Nephron (organoid): ENCODE data around the gene ALK.

Experiments used
- H3K27ac Mint-ChIP-seq, 3 experiments: 2 replicates each; pipeline ENCODE4 v1.8.0; 2020; ENCODE audit warnings: mixed read lengths in 3 of 3, mild to moderate bottlenecking in 2 of 3, moderate library complexity in 1 of 3
- H3K27me3 Mint-ChIP-seq: 2 replicates; pipeline ENCODE4 v1.8.0; 2021; ENCODE audit warnings: low read depth, mild to moderate bottlenecking, moderate library complexity, mixed read lengths
- H3K36me3 Mint-ChIP-seq: 2 replicates; pipeline ENCODE4 v1.8.0; 2020; ENCODE audit warnings: low read depth, mixed read lengths
- H3K4me1 Mint-ChIP-seq: 2 replicates; pipeline ENCODE4 v1.8.0; 2020; ENCODE audit warnings: mixed read lengths
- H3K4me3 Mint-ChIP-seq, 3 experiments: 2 replicates each; pipeline ENCODE4 v1.8.0; 2020; ENCODE audit warnings: mild to moderate bottlenecking in 3 of 3, mixed read lengths in 3 of 3, moderate library complexity in 2 of 3
- H3K9me3 Mint-ChIP-seq: 2 replicates; pipeline ENCODE4 v1.8.0; 2020; ENCODE audit warnings: mixed read lengths
- TF ChIP-seq, protein P1 (sequence below), 3 experiments: fragments of 200-600 bp; sonication (generic); IDR thresholded peaks; one replicate each; pipeline ENCODE4 v1.5.0; 2021; ENCODE audit warnings: antibody characterized with exemption in 3 of 3; ENCODE audit not compliant: unreplicated experiment in 3 of 3

ALK gene

DNA sequence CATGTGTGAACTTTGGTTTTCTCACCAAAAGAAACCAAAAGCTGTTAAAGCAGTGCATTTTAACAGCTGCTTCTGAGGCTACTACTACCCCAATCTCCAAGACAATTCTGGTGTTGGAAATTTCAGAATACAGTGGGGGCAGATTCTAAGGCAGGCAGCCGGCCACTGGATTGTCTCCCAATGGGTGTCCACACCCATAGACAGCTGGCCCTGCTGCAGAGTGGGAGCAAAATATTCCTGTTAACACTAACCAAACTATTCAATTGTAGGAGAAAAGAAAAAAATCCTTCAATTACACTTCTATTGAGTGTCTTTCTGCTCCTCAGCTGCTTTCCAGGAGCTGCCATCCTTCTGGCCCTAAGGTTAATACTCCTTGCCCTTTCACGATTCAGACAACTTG is 223.7 kb downstream of the ALK start:
- Mint-ChIP-seq H3K9me3 (peaks cover 11% of the 10 kb centered on the region), H3K4me3 (no peak overlapping the region), H3K36me3 (no peaks in the 10 kb centered on the region), H3K27ac (no peak overlapping the region), H3K27me3 (no peaks in the 10 kb centered on the region), H3K4me1 (no peaks in the 10 kb centered on the region)
- TF ChIP-seq, protein P1, sequence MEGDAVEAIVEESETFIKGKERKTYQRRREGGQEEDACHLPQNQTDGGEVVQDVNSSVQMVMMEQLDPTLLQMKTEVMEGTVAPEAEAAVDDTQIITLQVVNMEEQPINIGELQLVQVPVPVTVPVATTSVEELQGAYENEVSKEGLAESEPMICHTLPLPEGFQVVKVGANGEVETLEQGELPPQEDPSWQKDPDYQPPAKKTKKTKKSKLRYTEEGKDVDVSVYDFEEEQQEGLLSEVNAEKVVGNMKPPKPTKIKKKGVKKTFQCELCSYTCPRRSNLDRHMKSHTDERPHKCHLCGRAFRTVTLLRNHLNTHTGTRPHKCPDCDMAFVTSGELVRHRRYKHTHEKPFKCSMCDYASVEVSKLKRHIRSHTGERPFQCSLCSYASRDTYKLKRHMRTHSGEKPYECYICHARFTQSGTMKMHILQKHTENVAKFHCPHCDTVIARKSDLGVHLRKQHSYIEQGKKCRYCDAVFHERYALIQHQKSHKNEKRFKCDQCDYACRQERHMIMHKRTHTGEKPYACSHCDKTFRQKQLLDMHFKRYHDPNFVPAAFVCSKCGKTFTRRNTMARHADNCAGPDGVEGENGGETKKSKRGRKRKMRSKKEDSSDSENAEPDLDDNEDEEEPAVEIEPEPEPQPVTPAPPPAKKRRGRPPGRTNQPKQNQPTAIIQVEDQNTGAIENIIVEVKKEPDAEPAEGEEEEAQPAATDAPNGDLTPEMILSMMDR (IDR thresholded peaks at IDR 0.05; ENCODE audit: unreplicated experiment in 3 of 3), result no peak

DNA sequence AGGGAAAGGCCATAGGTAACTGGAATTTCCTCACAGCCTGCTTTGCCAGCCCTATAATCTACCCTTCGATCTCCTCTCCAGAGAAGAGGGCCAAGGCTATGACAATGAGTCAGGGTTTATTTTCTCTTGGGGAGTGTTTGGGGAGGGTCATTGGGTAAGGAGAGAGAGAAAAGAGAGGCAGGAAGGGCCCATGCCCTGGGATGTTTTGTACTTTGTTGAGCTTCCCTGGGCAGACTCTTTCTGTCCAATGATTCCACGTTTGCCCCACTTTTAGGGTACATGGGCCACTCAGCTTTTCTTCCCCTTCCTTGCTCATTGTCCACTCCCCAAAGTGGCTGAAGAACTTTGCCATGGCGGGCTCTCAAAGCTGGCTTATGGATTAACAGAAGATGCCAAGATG is 224.2 kb downstream of the ALK start:
- TF ChIP-seq, protein P1 (IDR thresholded peaks at IDR 0.05; ENCODE audit: unreplicated experiment in 3 of 3), result no peak
- Mint-ChIP-seq H3K9me3 (peaks cover 13% of the 10 kb centered on the region), H3K27ac (no peak overlapping the region)

DNA sequence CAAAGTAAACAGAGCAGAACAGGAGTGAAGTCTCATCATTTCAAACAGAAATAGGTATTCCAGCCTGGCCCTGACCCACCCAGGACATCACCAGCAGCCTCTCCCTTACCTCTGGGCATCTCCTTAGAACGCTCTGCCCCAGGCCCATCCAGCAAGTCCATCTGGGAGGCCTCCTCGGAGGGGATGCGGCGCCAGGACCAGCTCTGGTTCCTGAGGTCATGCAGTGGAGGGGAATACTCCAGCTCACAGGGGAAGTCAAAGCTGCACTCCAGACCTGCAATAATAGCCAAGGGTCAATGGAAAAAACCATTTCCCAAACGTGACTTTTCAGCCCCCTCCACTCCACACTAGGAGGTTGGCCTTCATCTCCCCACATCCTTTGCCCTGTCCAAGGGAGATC is 226.6 kb downstream of the ALK start:
- no peak overlapping the region for H3K4me3 Mint-ChIP-seq

More for the DNA sequence above, 224.2 kb downstream of the ALK start:
- Mint-ChIP-seq H3K36me3 (no peaks in the 10 kb centered on the region), H3K4me3 (no peak overlapping the region), H3K27me3 (no peaks in the 10 kb centered on the region), H3K4me1 (no peaks in the 10 kb centered on the region)

DNA sequence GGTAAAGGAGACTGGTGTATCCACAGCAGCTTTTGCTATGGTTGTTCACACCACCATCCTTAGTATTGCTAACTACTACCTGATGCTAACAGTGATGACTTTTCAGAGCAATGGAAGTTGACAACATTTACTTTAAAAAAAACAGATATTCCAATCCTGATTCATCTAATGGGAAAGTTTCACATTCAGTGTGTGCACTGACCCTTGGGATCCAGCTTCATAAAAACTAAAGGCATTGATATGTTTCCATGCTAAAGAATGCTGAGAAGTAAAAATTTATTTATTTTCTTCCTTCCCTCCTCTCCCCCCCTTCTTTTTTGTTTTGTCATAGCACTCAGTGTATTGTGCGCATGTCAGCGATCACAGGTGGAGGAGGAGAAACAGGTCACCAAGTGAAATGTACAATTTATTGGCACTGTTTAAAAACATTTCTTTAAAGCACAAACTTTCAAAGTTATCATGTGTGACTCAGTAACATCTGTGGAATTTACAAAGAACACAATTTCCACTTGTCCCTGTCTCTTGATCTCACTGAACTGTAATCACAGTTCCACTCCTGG is 229.9 kb downstream of the ALK start:
- H3K4me1 Mint-ChIP-seq, result peaks cover 5% of the 10 kb centered on the region
- H3K27me3 Mint-ChIP-seq, result peaks cover 4% of the 10 kb centered on the region
- H3K27ac Mint-ChIP-seq, result no peak overlapping the region
- H3K36me3 Mint-ChIP-seq, result no peaks in the 10 kb centered on the region
- TF ChIP-seq, protein P1 (IDR thresholded peaks at IDR 0.05; ENCODE audit: unreplicated experiment in 3 of 3), result no peak
- no peak overlapping the region for H3K4me3 Mint-ChIP-seq
- H3K9me3 Mint-ChIP-seq, result peaks cover 13% of the 10 kb centered on the region

More for the DNA sequence above, 226.6 kb downstream of the ALK start:
- H3K4me1 Mint-ChIP-seq, result no peaks in the 10 kb centered on the region
- H3K27me3 Mint-ChIP-seq, result peaks cover 2% of the 10 kb centered on the region
- TF ChIP-seq, protein P1 (IDR thresholded peaks at IDR 0.05; ENCODE audit: unreplicated experiment in 3 of 3), result no peak
- H3K27ac Mint-ChIP-seq, result no peak overlapping the region
- no peaks in the 10 kb centered on the region for H3K36me3 Mint-ChIP-seq
- H3K9me3 Mint-ChIP-seq, result peaks cover 13% of the 10 kb centered on the region

DNA sequence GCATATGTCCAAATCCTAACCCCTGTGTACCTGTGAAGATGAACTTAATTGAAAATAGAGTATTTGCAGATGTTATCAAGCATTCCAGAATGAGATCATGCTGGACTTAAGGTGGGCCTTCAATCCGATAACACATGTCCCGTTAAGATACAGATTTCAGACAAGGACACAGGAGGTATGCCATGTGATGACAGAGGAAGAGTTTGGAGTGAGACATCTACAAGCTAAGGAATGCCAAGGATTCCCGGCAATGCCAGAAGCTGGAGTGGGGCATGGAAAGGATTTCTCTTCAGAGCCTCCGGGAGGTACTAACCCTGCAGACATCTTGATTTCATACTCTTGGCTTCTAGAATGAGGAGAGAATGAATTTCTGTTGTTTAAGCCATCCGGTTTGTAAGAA is 231.7 kb downstream of the ALK start:
- H3K27me3 Mint-ChIP-seq, result peaks cover 8% of the 10 kb centered on the region
- H3K9me3 Mint-ChIP-seq, result peaks cover 9% of the 10 kb centered on the region
- TF ChIP-seq, protein P1 (IDR thresholded peaks at IDR 0.05; ENCODE audit: unreplicated experiment in 3 of 3), result no peak
- H3K36me3 Mint-ChIP-seq, result no peaks in the 10 kb centered on the region
- peaks cover 5% of the 10 kb centered on the region for H3K4me1 Mint-ChIP-seq
- no peak overlapping the region for H3K4me3 Mint-ChIP-seq
- no peak overlapping the region for H3K27ac Mint-ChIP-seq

DNA sequence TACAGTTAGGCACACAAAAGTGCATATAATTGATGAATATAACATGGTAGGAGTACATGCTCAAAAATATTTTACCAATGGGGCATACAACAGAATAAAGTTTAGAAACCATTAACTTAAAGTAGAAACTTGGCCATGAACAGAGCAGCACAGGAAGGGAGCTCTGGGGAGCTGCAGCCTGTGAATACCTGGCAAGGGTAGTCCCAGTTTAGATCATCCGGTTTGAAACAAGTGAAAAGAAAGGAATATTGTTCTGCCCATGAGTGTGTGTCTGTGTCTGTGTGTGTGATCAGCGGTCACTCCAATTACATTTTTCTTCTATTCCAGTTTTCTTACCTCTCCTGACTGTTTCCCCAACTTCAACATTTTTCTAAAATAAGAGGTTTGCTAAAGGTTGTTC is 233.0 kb downstream of the ALK start:
- TF ChIP-seq, protein P1 (IDR thresholded peaks at IDR 0.05; ENCODE audit: unreplicated experiment in 3 of 3), result no peak
- peaks cover 5% of the 10 kb centered on the region for H3K4me1 Mint-ChIP-seq
- H3K27me3 Mint-ChIP-seq, result peaks cover 8% of the 10 kb centered on the region
- no peak overlapping the region for H3K27ac Mint-ChIP-seq
- H3K9me3 Mint-ChIP-seq, result peaks cover 8% of the 10 kb centered on the region
- H3K4me3 Mint-ChIP-seq, result no peak overlapping the region
- H3K36me3 Mint-ChIP-seq, result no peaks in the 10 kb centered on the region
